HG03135 (cell line): Measurements from ENCODE around the gene ITGA7.

ENCODE experiments used
- ATAC-seq: cut with Tn5 transposase; IDR thresholded peaks from one replicate; pipeline ENCODE4 v1.9.1; 2021; ENCODE audit warnings: mild to moderate bottlenecking, moderate library complexity; ENCODE audit not compliant: unreplicated experiment

The ITGA7 gene

GRCh38 chr12:55702861-55703260 lies 4.8 kb downstream of the ITGA7 start:
- ATAC-seq: no peak

GRCh38 chr12:55700255-55701018 lies 7.3 kb downstream of the ITGA7 start:
- no peak for ATAC-seq

- no peak for ATAC-seq
These were observed 8.1 kb downstream of the ITGA7 start for GRCh38 chr12:55699471-55700055.

- ATAC-seq: no peak
These were observed 8.7 kb downstream of the ITGA7 start for GRCh38 chr12:55698965-55699364.

- no peak for ATAC-seq
These were observed 9.3 kb downstream of the ITGA7 start for GRCh38 chr12:55698241-55698955.

GRCh38 chr12:55697686-55698085 lies 10.0 kb downstream of the ITGA7 start:
- ATAC-seq: no peak

GRCh38 chr12:55696796-55697462 lies 10.8 kb downstream of the ITGA7 start:
- no peak for ATAC-seq

- no peak for ATAC-seq
These were observed 11.6 kb downstream of the ITGA7 start for GRCh38 chr12:55696141-55696540.

GRCh38 chr12:55695349-55695748 lies 12.4 kb downstream of the ITGA7 start:
- no peak for ATAC-seq

- no peak for ATAC-seq
These were observed 13.1 kb downstream of the ITGA7 start for GRCh38 chr12:55694651-55695050.

GRCh38 chr12:55694188-55694515 lies 13.6 kb downstream of the ITGA7 start:
- no peak for ATAC-seq

GRCh38 chr12:55693323-55694187 lies 14.1 kb downstream of the ITGA7 start:
- no peak for ATAC-seq

- ATAC-seq: no peak
These were observed 14.9 kb downstream of the ITGA7 start for GRCh38 chr12:55692631-55693322.

GRCh38 chr12:55688716-55689655 lies 18.7 kb downstream of the ITGA7 start:
- no peak for ATAC-seq

- ATAC-seq: no peak
These were observed 20.0 kb downstream of the ITGA7 start for GRCh38 chr12:55687746-55688145.

- no peak for ATAC-seq
These were observed 21.2 kb downstream of the ITGA7 start for GRCh38 chr12:55686366-55687010.

GRCh38 chr12:55685671-55686070 lies 22.0 kb downstream of the ITGA7 start:
- ATAC-seq: no peak

GRCh38 chr12:55684761-55685370 lies 22.8 kb downstream of the ITGA7 start:
- ATAC-seq: no peak
